Measurements from ENCODE around the gene ARHGEF11. TPM values are rescaled to one million over a fixed set of nuclear protein-coding genes. Genes with fewer than 3 reads are reported as not detected.

The ARHGEF11 gene
- total RNA-seq, 1 donor from 2014 or later = 52.7 TPM

GRCh38 chr1:157047062-157047410 lies 1.5 kb upstream of the ARHGEF11 start:
- Mint-ChIP-seq H3K36me3 (ENCODE audit: low read depth) (peaks cover 3% of the 10 kb centered on the region), H3K4me1 (peaks cover 42% of the 10 kb centered on the region), H3K4me3 (peak overlapping the region; percentile 85), H3K27ac (ENCODE audit: unreplicated experiment) (no peak overlapping the region), H3K27me3 (ENCODE audit: low read depth) (peaks cover 2% of the 10 kb centered on the region), H3K9me3 (peaks cover 4% of the 10 kb centered on the region)
- DNase-seq (ENCODE audit: low read depth, low spot score) = no peak
- TF ChIP-seq CTCF (conservative IDR thresholded peaks at IDR 0.05) = no peak

GRCh38 chr1:157044326-157044725 lies 1.2 kb downstream of the ARHGEF11 start:
- peaks cover 69% of the 10 kb centered on the region for H3K4me1 Mint-ChIP-seq

GRCh38 chr1:157043685-157044084 lies 1.9 kb downstream of the ARHGEF11 start:
- no peak for DNase-seq (ENCODE audit: low read depth, low spot score)
- Mint-ChIP-seq H3K4me3 (peak overlapping the region; percentile 92), H3K9me3 (no peaks in the 10 kb centered on the region), H3K4me1 (peaks cover 76% of the 10 kb centered on the region), H3K27me3 (ENCODE audit: low read depth) (no peaks in the 10 kb centered on the region), H3K27ac (ENCODE audit: unreplicated experiment) (peak overlapping the region; percentile 58), H3K36me3 (ENCODE audit: low read depth) (no peaks in the 10 kb centered on the region)
- TF ChIP-seq CTCF (conservative IDR thresholded peaks at IDR 0.05) = no peak

More at GRCh38 chr1:157044326-157044725, 1.2 kb downstream of the ARHGEF11 start:
- TF ChIP-seq CTCF (conservative IDR thresholded peaks at IDR 0.05) = no peak
- DNase-seq (ENCODE audit: low read depth, low spot score) = no peak
- Mint-ChIP-seq H3K9me3 (no peaks in the 10 kb centered on the region), H3K27me3 (ENCODE audit: low read depth) (no peaks in the 10 kb centered on the region), H3K4me3 (peak overlapping the region; percentile 92), H3K36me3 (ENCODE audit: low read depth) (no peaks in the 10 kb centered on the region), H3K27ac (ENCODE audit: unreplicated experiment) (peak overlapping the region; percentile 1)

GRCh38 chr1:157042846-157043245 lies 2.7 kb downstream of the ARHGEF11 start:
- no peak for TF ChIP-seq CTCF (conservative IDR thresholded peaks at IDR 0.05)
- H3K27ac Mint-ChIP-seq (ENCODE audit: unreplicated experiment) = peak overlapping the region; percentile 21
- H3K36me3 Mint-ChIP-seq (ENCODE audit: low read depth) = peaks cover 2% of the 10 kb centered on the region

GRCh38 chr1:157040802-157041201 lies 4.7 kb downstream of the ARHGEF11 start:
- Mint-ChIP-seq H3K4me3 (peak overlapping the region; percentile 38), H3K27me3 (ENCODE audit: low read depth) (no peaks in the 10 kb centered on the region), H3K9me3 (no peaks in the 10 kb centered on the region), H3K4me1 (peaks cover 76% of the 10 kb centered on the region), H3K36me3 (ENCODE audit: low read depth) (peaks cover 7% of the 10 kb centered on the region), H3K27ac (ENCODE audit: unreplicated experiment) (no peak overlapping the region)
- DNase-seq (ENCODE audit: low read depth, low spot score) = no peak
- no peak for TF ChIP-seq CTCF (conservative IDR thresholded peaks at IDR 0.05)

More at GRCh38 chr1:157042846-157043245, 2.7 kb downstream of the ARHGEF11 start:
- H3K27me3 Mint-ChIP-seq (ENCODE audit: low read depth) = no peaks in the 10 kb centered on the region
- peak overlapping the region; percentile 92 for H3K4me3 Mint-ChIP-seq
- H3K4me1 Mint-ChIP-seq = peaks cover 81% of the 10 kb centered on the region
- H3K9me3 Mint-ChIP-seq = no peaks in the 10 kb centered on the region
- no peak for DNase-seq (ENCODE audit: low read depth, low spot score)

GRCh38 chr1:157035121-157035520 lies 10.4 kb downstream of the ARHGEF11 start:
- Mint-ChIP-seq H3K4me3 (peak overlapping the region; percentile 24), H3K27ac (ENCODE audit: unreplicated experiment) (no peak overlapping the region), H3K4me1 (peaks cover 62% of the 10 kb centered on the region), H3K9me3 (peaks cover 6% of the 10 kb centered on the region), H3K36me3 (ENCODE audit: low read depth) (peaks cover 26% of the 10 kb centered on the region), H3K27me3 (ENCODE audit: low read depth) (no peaks in the 10 kb centered on the region)
- no peak for DNase-seq (ENCODE audit: low read depth, low spot score)
- TF ChIP-seq CTCF (conservative IDR thresholded peaks at IDR 0.05) = no peak
